Large intestine (tissue), 3 donors: Measurements from ENCODE around the gene LSM7. TPM values are rescaled to one million over a fixed set of nuclear protein-coding genes. Genes with fewer than 3 reads are reported as not detected.

Experiments
- DNase-seq, 2 donors: peaks; one replicate each; pipeline versions ENCODE4 v3.0.0 to v3.0.0-alpha.2; 2013
- H3K27ac ChIP-seq: one replicate; pipeline ENCODE4 v1.5.1; 2013; ENCODE audit warnings: low read length
- H3K27me3 ChIP-seq: 2 replicates; pipeline ENCODE4 v1.6.1; 2013; ENCODE audit warnings: low read length; ENCODE audit not compliant: control insufficient read depth, insufficient read depth
- H3K36me3 ChIP-seq: 2 replicates; pipeline ENCODE4 v1.6.1; 2013; ENCODE audit warnings: low read length; ENCODE audit not compliant: control insufficient read depth, insufficient read depth
- H3K4me1 ChIP-seq: one replicate; pipeline ENCODE4 v1.6.1; 2013; ENCODE audit warnings: low read length; ENCODE audit not compliant: control insufficient read depth, insufficient read depth
- H3K4me3 ChIP-seq: one replicate; pipeline ENCODE4 v1.5.1; 2013; ENCODE audit warnings: low read length
- H3K9me3 ChIP-seq: one replicate; pipeline ENCODE4 v1.6.1; 2013; ENCODE audit warnings: mild to moderate bottlenecking, low read depth, low read length, moderate library complexity; ENCODE audit not compliant: control insufficient read depth
- WGBS: methylation state at CpG from one replicate; pipeline ENCODE4 v1.1.5; 2013; ENCODE audit warnings: low lambda C conversion rate; ENCODE audit not compliant: insufficient coverage; 5-methylcytosine and 5-hydroxymethylcytosine counted together
- polyA plus RNA-seq: library from polyadenylated mRNA; unstranded; fragments of 120-200 nt; gene quantifications from one replicate; pipeline ENCODE4 v1.2.1, GENCODE V29; 2013

LSM7 gene
- polyA plus RNA-seq, 1 donor = 152 TPM

GRCh38 chr19:2338055-2338615 is 9.7 kb upstream of the LSM7 start:
- DNase-seq = no peak

DNA sequence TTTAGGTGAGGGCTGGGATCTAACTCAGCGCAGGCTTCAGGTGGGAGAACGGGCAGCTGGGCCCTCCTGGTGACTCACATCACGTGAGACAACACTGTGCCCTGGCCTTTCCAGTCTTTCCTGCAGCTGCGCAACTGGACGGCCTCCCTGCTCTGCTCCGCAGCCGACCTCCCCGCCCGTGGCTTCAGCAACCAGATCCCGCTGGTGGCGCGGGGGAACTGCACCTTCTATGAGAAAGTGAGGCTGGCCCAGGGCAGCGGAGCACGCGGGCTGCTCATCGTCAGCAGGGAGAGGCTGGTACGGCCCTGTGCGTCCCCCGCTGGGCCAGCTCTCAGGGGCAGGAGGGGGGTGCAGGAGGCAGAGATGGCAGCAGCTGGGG is 8.9 kb upstream of the LSM7 start:
- peak; percentile 38 to 45 for DNase-seq
- Histone ChIP-seq H3K36me3 (peaks cover 52% of the 10 kb centered on the region), H3K4me1 (peaks cover 25% of the 10 kb centered on the region), H3K27me3 (no peaks in the 10 kb centered on the region), H3K27ac (peak overlapping the region; percentile 33), H3K9me3 (peaks cover 4% of the 10 kb centered on the region), H3K4me3 (no peak overlapping the region)
- WGBS = no CpG with 5 or more reads among the region's 19 CpGs

More at GRCh38 chr19:2338055-2338615, 9.7 kb upstream of the LSM7 start:
- H3K27me3 ChIP-seq = no peaks in the 10 kb centered on the region
- no peak overlapping the region for H3K4me3 ChIP-seq
- peaks cover 59% of the 10 kb centered on the region for H3K36me3 ChIP-seq
- H3K9me3 ChIP-seq = peaks cover 4% of the 10 kb centered on the region
- peaks cover 20% of the 10 kb centered on the region for H3K4me1 ChIP-seq
- no CpG with 5 or more reads among the region's 21 CpGs for WGBS
- no peak overlapping the region for H3K27ac ChIP-seq

DNA sequence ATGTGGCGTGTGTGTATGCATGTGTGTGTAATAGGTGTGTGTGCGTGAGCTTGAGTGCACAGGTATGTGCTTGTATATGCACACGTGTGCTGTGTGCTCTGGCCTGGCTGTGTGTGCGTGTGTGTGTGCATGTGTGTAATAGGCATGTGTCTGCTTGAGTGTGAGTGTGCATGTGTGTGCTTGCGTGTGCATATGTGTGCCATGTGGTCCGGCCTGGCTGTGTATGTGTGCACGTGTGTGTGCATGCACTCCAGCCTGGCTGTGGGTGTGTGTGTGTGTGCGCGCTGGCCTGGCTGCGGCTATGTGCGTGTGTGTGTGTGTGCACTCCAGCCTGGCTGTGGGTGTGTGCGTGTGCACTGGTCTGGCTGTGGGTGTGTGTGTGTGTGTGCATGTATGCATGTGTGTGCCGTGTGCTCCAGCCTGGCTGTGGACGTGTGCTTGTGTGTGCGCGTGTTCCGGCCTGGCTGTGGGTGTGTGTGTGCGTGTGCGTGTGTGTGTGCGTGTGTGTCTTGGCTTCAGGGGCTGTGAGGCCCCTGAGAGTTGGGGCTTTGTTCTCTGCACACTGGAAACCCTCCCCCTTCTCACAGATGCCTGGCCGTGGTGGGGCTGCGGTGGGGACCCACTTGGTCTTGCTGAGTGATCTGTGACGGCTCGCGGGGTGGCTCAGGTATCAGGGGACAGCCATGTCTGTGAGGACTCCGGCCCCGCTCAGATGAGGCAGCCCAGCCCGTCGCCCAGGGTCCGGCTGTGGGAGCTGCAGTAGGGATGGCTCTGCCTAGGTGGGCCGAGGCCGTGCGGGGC is 8.3 kb upstream of the LSM7 start:
- Histone ChIP-seq H3K27me3 (no peaks in the 10 kb centered on the region), H3K36me3 (peaks cover 47% of the 10 kb centered on the region), H3K4me1 (peaks cover 30% of the 10 kb centered on the region), H3K27ac (peak overlapping the region; percentile 33), H3K4me3 (no peak overlapping the region), H3K9me3 (peaks cover 7% of the 10 kb centered on the region)
- no peak for DNase-seq
- WGBS = no CpG with 5 or more reads among the region's 33 CpGs

DNA sequence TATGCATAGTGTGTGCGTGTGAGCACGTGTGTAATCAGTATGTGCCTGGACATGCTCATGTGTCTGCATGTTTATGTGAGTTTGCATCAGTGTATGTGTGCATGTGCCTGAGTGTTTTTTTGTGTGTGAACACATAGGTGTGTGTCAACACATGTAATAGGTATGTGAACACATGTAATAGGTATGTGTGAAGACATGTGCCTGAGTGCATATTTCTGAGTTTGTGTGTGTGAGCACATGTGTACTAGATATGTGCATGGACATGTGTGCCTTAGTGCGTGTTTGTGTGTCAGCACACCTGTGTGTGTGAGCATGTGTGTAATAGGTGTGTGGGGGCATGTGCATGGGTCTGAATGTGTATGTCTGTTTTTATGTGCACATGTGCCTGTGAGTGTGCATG is 7.5 kb upstream of the LSM7 start:
- peaks cover 8% of the 10 kb centered on the region for H3K9me3 ChIP-seq
- no peak overlapping the region for H3K4me3 ChIP-seq
- DNase-seq = no peak
- H3K27me3 ChIP-seq = no peaks in the 10 kb centered on the region
- peaks cover 39% of the 10 kb centered on the region for H3K4me1 ChIP-seq
- H3K36me3 ChIP-seq = peaks cover 38% of the 10 kb centered on the region
- WGBS = no CpG with 5 or more reads among the region's 3 CpGs
- H3K27ac ChIP-seq = no peak overlapping the region

GRCh38 chr19:2334986-2335846 is 6.8 kb upstream of the LSM7 start:
- Histone ChIP-seq H3K4me3 (no peak overlapping the region), H3K27me3 (no peaks in the 10 kb centered on the region), H3K36me3 (peaks cover 32% of the 10 kb centered on the region), H3K4me1 (peaks cover 43% of the 10 kb centered on the region), H3K27ac (no peak overlapping the region), H3K9me3 (peaks cover 8% of the 10 kb centered on the region)
- 95% methylated on average over 3 of the region's 26 CpGs for WGBS
- no peak for DNase-seq

GRCh38 chr19:2334426-2334825 is 6.0 kb upstream of the LSM7 start:
- Histone ChIP-seq H3K4me3 (no peak overlapping the region), H3K9me3 (peaks cover 8% of the 10 kb centered on the region), H3K27me3 (no peaks in the 10 kb centered on the region), H3K36me3 (peaks cover 26% of the 10 kb centered on the region), H3K4me1 (peaks cover 49% of the 10 kb centered on the region), H3K27ac (peak overlapping the region; percentile 91)
- DNase-seq = no peak
- WGBS = no CpG with 5 or more reads among the region's 27 CpGs

GRCh38 chr19:2333807-2334211 is 5.4 kb upstream of the LSM7 start:
- peak overlapping the region; percentile 91 for H3K27ac ChIP-seq
- peaks cover 49% of the 10 kb centered on the region for H3K4me1 ChIP-seq
- no CpG with 5 or more reads among the region's 11 CpGs for WGBS
- H3K4me3 ChIP-seq = no peak overlapping the region
- H3K27me3 ChIP-seq = no peaks in the 10 kb centered on the region
- H3K9me3 ChIP-seq = peaks cover 8% of the 10 kb centered on the region
- peaks cover 20% of the 10 kb centered on the region for H3K36me3 ChIP-seq
- peak; percentile 27 to 62 for DNase-seq

- H3K4me3 ChIP-seq = no peak overlapping the region
- peak overlapping the region; percentile 97 for H3K27ac ChIP-seq
- peaks cover 14% of the 10 kb centered on the region for H3K36me3 ChIP-seq
- peak; percentile 66 to 88 for DNase-seq
- H3K9me3 ChIP-seq = peaks cover 8% of the 10 kb centered on the region
- WGBS = no CpG with 5 or more reads among the region's 27 CpGs
- H3K27me3 ChIP-seq = no peaks in the 10 kb centered on the region
- peaks cover 49% of the 10 kb centered on the region for H3K4me1 ChIP-seq
Measured at GRCh38 chr19:2333027-2333806, 4.8 kb upstream of the LSM7 start.

GRCh38 chr19:2332341-2333026 is 4.1 kb upstream of the LSM7 start:
- DNase-seq = peak; percentile 43 to 66
- no peaks in the 10 kb centered on the region for H3K27me3 ChIP-seq
- WGBS = no CpG with 5 or more reads among the region's 17 CpGs
- H3K36me3 ChIP-seq = peaks cover 9% of the 10 kb centered on the region
- H3K4me1 ChIP-seq = peaks cover 49% of the 10 kb centered on the region
- no peak overlapping the region for H3K4me3 ChIP-seq
- peaks cover 8% of the 10 kb centered on the region for H3K9me3 ChIP-seq
- peak overlapping the region; percentile 97 for H3K27ac ChIP-seq
